Activated CD8-positive, alpha-beta memory T cell treated with anti-CD3 and anti-CD28 coated beads, Interleukin-2, amount 50 U/mL, for 1 hour (primary cell): ENCODE data around the gene NCF4.

Experiments used
- DNase-seq: peaks from one replicate; pipeline ENCODE4 v3.0.0-alpha.2; 2020; ENCODE audit errors: extremely low read depth

Gene NCF4

GRCh38 chr22:36864454-36865215 lies 3.8 kb downstream of the NCF4 start:
- DNase-seq = no peak

GRCh38 chr22:36865346-36865745 lies 4.5 kb downstream of the NCF4 start:
- no peak for DNase-seq

GRCh38 chr22:36867695-36868094 lies 6.9 kb downstream of the NCF4 start:
- DNase-seq = no peak

- DNase-seq = no peak
Measured at GRCh38 chr22:36868546-36869181, 7.9 kb downstream of the NCF4 start.

GRCh38 chr22:36870250-36870649 lies 9.4 kb downstream of the NCF4 start:
- DNase-seq = no peak

- DNase-seq = no peak
Measured at GRCh38 chr22:36871669-36872081, 10.9 kb downstream of the NCF4 start.

- DNase-seq = no peak
Measured at GRCh38 chr22:36872084-36872483, 11.3 kb downstream of the NCF4 start.

- DNase-seq = no peak
Measured at GRCh38 chr22:36872866-36873498, 12.2 kb downstream of the NCF4 start.

- DNase-seq = no peak
Measured at GRCh38 chr22:36873614-36874308, 13.0 kb downstream of the NCF4 start.

- DNase-seq = no peak
Measured at GRCh38 chr22:36874309-36874696, 13.5 kb downstream of the NCF4 start.

GRCh38 chr22:36874736-36875135 lies 13.9 kb downstream of the NCF4 start:
- DNase-seq = no peak

- DNase-seq = no peak
Measured at GRCh38 chr22:36875741-36876140, 14.9 kb downstream of the NCF4 start.

- DNase-seq = no peak
Measured at GRCh38 chr22:36879775-36880174, 19.0 kb downstream of the NCF4 start.

GRCh38 chr22:36881504-36882245 lies 20.9 kb downstream of the NCF4 start:
- DNase-seq = no peak

GRCh38 chr22:36884349-36885158 lies 23.7 kb downstream of the NCF4 start:
- no peak for DNase-seq

- no peak for DNase-seq
Measured at GRCh38 chr22:36885474-36885873, 24.7 kb downstream of the NCF4 start.

- DNase-seq = no peak
Measured at GRCh38 chr22:36886016-36886415, 25.2 kb downstream of the NCF4 start.

GRCh38 chr22:36887162-36887561 lies 26.4 kb downstream of the NCF4 start:
- DNase-seq = no peak

- DNase-seq = no peak
Measured at GRCh38 chr22:36891646-36892045, 30.8 kb downstream of the NCF4 start.

- no peak for DNase-seq
Measured at GRCh38 chr22:36892292-36892691, 31.5 kb downstream of the NCF4 start.

- DNase-seq = no peak
Measured at GRCh38 chr22:36893262-36893661, 32.5 kb downstream of the NCF4 start.
